GM18520 (cell line): ENCODE measurements around the gene CDH8.

Experiments used
- ATAC-seq: cut with Tn5 transposase; IDR thresholded peaks from one replicate; pipeline ENCODE4 v1.9.1; 2021; ENCODE audit not compliant: unreplicated experiment

CDH8 gene

GRCh38 chr16:61665512-61665911 is 370.7 kb downstream of the CDH8 start:
- no peak for ATAC-seq

- no peak for ATAC-seq
These were observed 376.3 kb downstream of the CDH8 start for GRCh38 chr16:61659936-61660335.

- no peak for ATAC-seq
These were observed 381.3 kb downstream of the CDH8 start for GRCh38 chr16:61654962-61655361.

- no peak for ATAC-seq
These were observed 382.7 kb downstream of the CDH8 start for GRCh38 chr16:61653544-61653943.

GRCh38 chr16:61645561-61645960 is 390.7 kb downstream of the CDH8 start:
- ATAC-seq, result no peak

- no peak for ATAC-seq
These were observed 391.5 kb downstream of the CDH8 start for GRCh38 chr16:61644736-61645135.

- ATAC-seq, result no peak
These were observed 418.9 kb downstream of the CDH8 start for GRCh38 chr16:61617219-61617783.

GRCh38 chr16:61616088-61616487 is 420.1 kb downstream of the CDH8 start:
- no peak for ATAC-seq

- no peak for ATAC-seq
These were observed 424.3 kb downstream of the CDH8 start for GRCh38 chr16:61611847-61612491.

- no peak for ATAC-seq
These were observed 429.7 kb downstream of the CDH8 start for GRCh38 chr16:61606581-61606980.
